ENCODE data around the gene ZNF473. TPM values are rescaled to one million over a fixed set of nuclear protein-coding genes. Genes with fewer than 3 reads are reported as not detected.

Gene ZNF473
- polyA plus RNA-seq, 2 of the 4 experiments (the other 2 are of a cell fraction) = 6.9 to 17.0 TPM

DNA sequence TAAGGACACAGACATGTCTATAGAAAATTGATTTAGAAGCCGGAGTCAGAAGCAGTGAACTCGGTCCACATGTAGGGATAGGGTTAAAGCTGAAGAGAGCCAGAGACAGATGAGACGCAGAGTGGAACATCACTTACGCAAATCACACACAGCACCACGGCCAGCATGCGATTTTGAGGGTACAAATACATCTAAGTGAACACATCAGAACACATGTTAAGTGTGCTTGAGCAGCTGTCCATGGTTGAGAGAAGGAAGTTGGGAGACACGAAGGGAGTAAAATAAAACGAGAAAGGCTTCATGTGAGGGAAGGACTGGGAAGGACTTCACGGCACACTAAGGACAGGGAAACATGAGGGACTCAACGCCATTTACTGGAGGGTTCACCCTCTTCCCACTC is 39.5 kb upstream of the ZNF473 start:
- TF ChIP-seq MAFK (IDR thresholded peaks at IDR 0.05; ENCODE audit: partially characterized antibody) = no peak
- TF ChIP-seq MYC (IDR thresholded peaks at IDR 0.05; ENCODE audit: borderline replicate concordance, low read length) = no peak
- TF ChIP-seq, protein P1, sequence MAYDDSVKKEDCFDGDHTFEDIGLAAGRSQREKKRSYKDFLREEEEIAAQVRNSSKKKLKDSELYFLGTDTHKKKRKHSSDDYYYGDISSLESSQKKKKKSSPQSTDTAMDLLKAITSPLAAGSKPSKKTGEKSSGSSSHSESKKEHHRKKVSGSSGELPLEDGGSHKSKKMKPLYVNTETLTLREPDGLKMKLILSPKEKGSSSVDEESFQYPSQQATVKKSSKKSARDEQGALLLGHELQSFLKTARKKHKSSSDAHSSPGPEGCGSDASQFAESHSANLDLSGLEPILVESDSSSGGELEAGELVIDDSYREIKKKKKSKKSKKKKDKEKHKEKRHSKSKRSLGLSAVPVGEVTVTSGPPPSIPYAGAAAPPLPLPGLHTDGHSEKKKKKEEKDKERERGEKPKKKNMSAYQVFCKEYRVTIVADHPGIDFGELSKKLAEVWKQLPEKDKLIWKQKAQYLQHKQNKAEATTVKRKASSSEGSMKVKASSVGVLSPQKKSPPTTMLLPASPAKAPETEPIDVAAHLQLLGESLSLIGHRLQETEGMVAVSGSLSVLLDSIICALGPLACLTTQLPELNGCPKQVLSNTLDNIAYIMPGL (CRISPR knock-in tag; IDR thresholded peaks at IDR 0.05; ENCODE audit: borderline replicate concordance) = no peak
- TF ChIP-seq RNF2 (IDR thresholded peaks at IDR 0.05; ENCODE audit: borderline replicate concordance, low read depth) = no peak
- TF ChIP-seq CHD2 (IDR thresholded peaks at IDR 0.05; ENCODE audit: low read length, partially characterized antibody) = no peak
- TF ChIP-seq, protein P2, sequence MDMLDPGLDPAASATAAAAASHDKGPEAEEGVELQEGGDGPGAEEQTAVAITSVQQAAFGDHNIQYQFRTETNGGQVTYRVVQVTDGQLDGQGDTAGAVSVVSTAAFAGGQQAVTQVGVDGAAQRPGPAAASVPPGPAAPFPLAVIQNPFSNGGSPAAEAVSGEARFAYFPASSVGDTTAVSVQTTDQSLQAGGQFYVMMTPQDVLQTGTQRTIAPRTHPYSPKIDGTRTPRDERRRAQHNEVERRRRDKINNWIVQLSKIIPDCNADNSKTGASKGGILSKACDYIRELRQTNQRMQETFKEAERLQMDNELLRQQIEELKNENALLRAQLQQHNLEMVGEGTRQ (IDR thresholded peaks at IDR 0.05) = no peak
- TF ChIP-seq FOSL2 (IDR thresholded peaks at IDR 0.05) = no peak
- no peak for TF ChIP-seq FOSL2 (CRISPR knock-in tag; IDR thresholded peaks at IDR 0.05)
- no peak for TF ChIP-seq POLR2AphosphoS2 (conservative IDR thresholded peaks at IDR 0.05; ENCODE audit: low read length)
- TF ChIP-seq PHF8 (IDR thresholded peaks at IDR 0.05; ENCODE audit: borderline replicate concordance, low read depth) = no peak
- TF ChIP-seq, protein P3, sequence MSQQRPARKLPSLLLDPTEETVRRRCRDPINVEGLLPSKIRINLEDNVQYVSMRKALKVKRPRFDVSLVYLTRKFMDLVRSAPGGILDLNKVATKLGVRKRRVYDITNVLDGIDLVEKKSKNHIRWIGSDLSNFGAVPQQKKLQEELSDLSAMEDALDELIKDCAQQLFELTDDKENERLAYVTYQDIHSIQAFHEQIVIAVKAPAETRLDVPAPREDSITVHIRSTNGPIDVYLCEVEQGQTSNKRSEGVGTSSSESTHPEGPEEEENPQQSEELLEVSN (IDR thresholded peaks at IDR 0.05; ENCODE audit: borderline replicate concordance, low read depth) = no peak
- TF ChIP-seq HOXB13 (CRISPR knock-in tag; IDR thresholded peaks at IDR 0.05; ENCODE audit: low read depth) = no peak
- TF ChIP-seq TFCP2L1 (CRISPR knock-in tag; IDR thresholded peaks at IDR 0.05) = no peak
- TF ChIP-seq, protein P4, sequence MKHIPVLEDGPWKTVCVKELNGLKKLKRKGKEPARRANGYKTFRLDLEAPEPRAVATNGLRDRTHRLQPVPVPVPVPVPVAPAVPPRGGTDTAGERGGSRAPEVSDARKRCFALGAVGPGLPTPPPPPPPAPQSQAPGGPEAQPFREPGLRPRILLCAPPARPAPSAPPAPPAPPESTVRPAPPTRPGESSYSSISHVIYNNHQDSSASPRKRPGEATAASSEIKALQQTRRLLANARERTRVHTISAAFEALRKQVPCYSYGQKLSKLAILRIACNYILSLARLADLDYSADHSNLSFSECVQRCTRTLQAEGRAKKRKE (CRISPR knock-in tag; IDR thresholded peaks at IDR 0.05; ENCODE audit: low read depth) = no peak
- TF ChIP-seq EHMT2 (IDR thresholded peaks at IDR 0.05; ENCODE audit: low read depth) = no peak
- no peak for TF ChIP-seq FOSB (CRISPR knock-in tag; IDR thresholded peaks at IDR 0.05)
- TF ChIP-seq SREBF2 (IDR thresholded peaks at IDR 0.05) = no peak
- TF ChIP-seq TP53 (CRISPR knock-in tag; IDR thresholded peaks at IDR 0.05) = no peak
- no peak for TF ChIP-seq CBX2 (IDR thresholded peaks at IDR 0.05; ENCODE audit: borderline replicate concordance, low read depth)
- no peak overlapping the region for H3K4me3 ChIP-seq
- WGBS (ENCODE audit: missing lambda C conversion rate) = 90% methylated on average over 10 of the region's 10 CpGs

DNA sequence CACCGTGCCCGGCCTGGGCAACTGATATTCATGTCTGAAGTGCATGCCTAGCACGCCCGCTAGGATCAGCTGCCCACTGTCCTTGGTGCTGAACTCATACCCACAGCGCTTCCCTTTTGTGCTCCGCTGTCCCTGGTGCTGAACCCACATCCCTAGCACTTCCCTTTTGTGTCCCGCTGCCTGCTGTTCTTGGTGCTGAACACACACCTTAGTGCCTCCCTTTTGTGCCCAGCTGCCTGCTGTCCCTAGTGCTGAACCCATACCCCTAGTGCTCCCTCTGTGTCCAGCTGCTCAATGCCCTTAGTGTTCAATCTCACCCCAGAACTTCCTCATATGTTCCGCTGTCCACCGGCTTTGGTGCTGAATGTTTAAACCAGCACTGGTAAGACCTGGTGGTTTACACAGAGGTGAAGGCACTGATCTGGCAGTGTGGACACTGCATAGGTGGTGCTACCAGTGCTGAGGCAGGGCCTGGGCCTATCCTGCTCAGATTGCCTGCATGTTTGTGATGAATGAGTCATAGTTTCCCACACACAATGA is 38.6 kb upstream of the ZNF473 start:
- H3K4me2 ChIP-seq = no peak overlapping the region
- FAIRE-seq = peak; percentile 65
- no peak overlapping the region for H3K27ac ChIP-seq
- peak; percentile 58 to 89 for DNase-seq (ENCODE audit: low read depth in 1 of 2, low spot score in 1 of 2)
- ChIA-PET POLR2A (no interaction called here), CTCF (interaction anchor here (0.7 to 8.4 kb wide), 10 partner anchors 10 to 149 kb away, joined by 3 to 78 read pairs (median 4); partner anchors contain the start of gene VRK3)
- H3K4me1 ChIP-seq = no peaks in the 10 kb centered on the region
- WGBS (ENCODE audit: missing lambda C conversion rate) = 77% methylated on average over 9 of the region's 9 CpGs
- H3K4me3 ChIP-seq = no peak overlapping the region
- ATAC-seq = peak; percentile 55 to 61
- no peaks in the 10 kb centered on the region for H3K9me3 ChIP-seq
- TF ChIP-seq JUN (IDR thresholded peaks at IDR 0.05) (no peak), HDAC2 (IDR thresholded peaks at IDR 0.05) (peak; percentile 82; the same call in 1 of the 2 replicates), ZNF302 (CRISPR knock-in tag; IDR thresholded peaks at IDR 0.05) (peak; percentile 99), TFCP2L1 (CRISPR knock-in tag; IDR thresholded peaks at IDR 0.05) (peak; percentile 96; the same call in 1 of the 2 replicates), HOXB13 (CRISPR knock-in tag; IDR thresholded peaks at IDR 0.05; ENCODE audit: low read depth) (peak; percentile 100), FOSL2 (IDR thresholded peaks at IDR 0.05) (no peak), FOSL2 (CRISPR knock-in tag; IDR thresholded peaks at IDR 0.05) (peak; percentile 59; the same call in 1 of the 2 replicates), EHMT2 (IDR thresholded peaks at IDR 0.05; ENCODE audit: low read depth) (peak; percentile 100), KDM1A (IDR thresholded peaks at IDR 0.05; ENCODE audit: low read depth) (peak; percentile 48; the same call in 1 of the 2 replicates), EP300 (IDR thresholded peaks at IDR 0.05) (no peak), CBX2 (IDR thresholded peaks at IDR 0.05; ENCODE audit: borderline replicate concordance, low read depth) (no peak), EHF (CRISPR knock-in tag; IDR thresholded peaks at IDR 0.05) (peak; percentile 100), BHLHE40 (IDR thresholded peaks at IDR 0.05; ENCODE audit: low read depth, low read length) (no peak), ZSCAN20 (CRISPR knock-in tag; IDR thresholded peaks at IDR 0.05) (peak; percentile 99), RFX5 (IDR thresholded peaks at IDR 0.05) (0 out of 2 replicates have a peak, but pooled peaks have one; percentile 24)
- TF ChIP-seq, protein P4 (CRISPR knock-in tag; IDR thresholded peaks at IDR 0.05; ENCODE audit: low read depth) = peak; percentile 99
- TF ChIP-seq, protein P1 (CRISPR knock-in tag; IDR thresholded peaks at IDR 0.05; ENCODE audit: borderline replicate concordance) = peak; percentile 95
- TF ChIP-seq, protein P5, sequence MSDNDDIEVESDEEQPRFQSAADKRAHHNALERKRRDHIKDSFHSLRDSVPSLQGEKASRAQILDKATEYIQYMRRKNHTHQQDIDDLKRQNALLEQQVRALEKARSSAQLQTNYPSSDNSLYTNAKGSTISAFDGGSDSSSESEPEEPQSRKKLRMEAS (IDR thresholded peaks at IDR 0.05) = peak; percentile 78

More for the DNA sequence above, 39.5 kb upstream of the ZNF473 start:
- DNase-seq (ENCODE audit: low read depth in 1 of 2, low spot score in 1 of 2) = no peak
- CTCF ChIA-PET = interaction anchor here (0.9 to 8.4 kb wide), 6 partner anchors 9 to 149 kb away, joined by 3 to 78 read pairs (median 6); no protein-coding TSS in a partner anchor
- Histone ChIP-seq H3K9me3 (no peaks in the 10 kb centered on the region), H3K27ac (no peak overlapping the region), H3K4me2 (no peak overlapping the region), H3K4me1 (no peaks in the 10 kb centered on the region)
- no peak for FAIRE-seq
- POLR2A ChIA-PET = no interaction called here
- ATAC-seq = no peak

All from A549 (cell line).